AG09309 (cell line): ENCODE results near the gene TRPV6.

Source experiments
- DNase-seq: peaks from one replicate; pipeline ENCODE4 v3.0.0-alpha.2; 2010; ENCODE audit warnings: low read depth
- H3K4me3 ChIP-seq: 2 replicates; pipeline ENCODE4 v1.5.1; 2011; ENCODE audit warnings: mild to moderate bottlenecking, low read depth, low read length, moderate library complexity; ENCODE audit not compliant: control insufficient read depth
- CTCF ChIP-seq: IDR thresholded peaks from 2 replicates; pipeline ENCODE4 v1.5.1; 2011; ENCODE audit warnings: mild to moderate bottlenecking, low read depth, low read length, inconsistent platforms; ENCODE audit not compliant: insufficient read depth, control insufficient read depth; ENCODE audit errors: missing control alignments

TRPV6 gene

GRCh38 chr7:142916508-142916907 is 31.0 kb upstream of the TRPV6 start:
- no peak overlapping the region for H3K4me3 ChIP-seq
- no peak for DNase-seq
- no peak for TF ChIP-seq CTCF

DNA sequence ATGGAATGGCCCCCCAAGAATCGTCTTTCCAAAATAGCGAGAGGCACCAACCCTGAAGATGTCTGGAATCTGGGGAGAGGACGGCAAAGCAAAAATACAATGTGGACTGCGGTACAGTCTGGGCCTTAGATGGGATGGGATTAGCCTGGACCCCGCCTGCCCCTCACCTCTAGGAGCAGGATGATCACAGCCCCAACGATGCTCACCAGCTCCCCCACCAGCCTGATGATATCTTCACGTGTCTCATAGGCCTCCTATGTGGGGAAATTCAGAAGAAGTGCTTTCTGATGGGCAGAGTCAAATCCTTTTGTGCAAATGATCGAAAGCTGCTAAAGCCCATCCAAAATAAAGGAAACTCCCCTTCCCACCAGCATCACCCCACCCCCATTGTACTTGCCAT is 29.8 kb upstream of the TRPV6 start:
- no peak for DNase-seq
- H3K4me3 ChIP-seq, result no peak overlapping the region
- TF ChIP-seq CTCF, result no peak

DNA sequence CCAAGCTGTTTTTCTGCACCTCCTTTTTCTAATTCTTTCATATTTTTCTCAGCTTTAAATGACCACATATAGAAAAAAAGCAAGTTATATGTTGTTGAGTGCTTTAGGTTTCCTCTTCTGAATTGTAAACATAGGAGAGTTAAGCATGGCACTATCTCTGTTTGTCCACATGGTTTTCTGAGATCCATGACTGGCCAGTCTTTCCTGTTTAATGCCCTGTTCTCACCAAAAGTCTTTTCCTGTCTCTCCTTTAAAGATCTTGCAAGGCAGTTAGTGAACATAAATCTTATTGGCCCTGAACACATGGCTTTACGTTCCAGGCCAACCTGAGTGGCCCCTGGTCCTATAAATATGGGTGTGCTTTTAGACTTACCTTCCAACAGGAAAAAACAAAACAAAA is 28.6 kb upstream of the TRPV6 start:
- no peak for TF ChIP-seq CTCF
- no peak overlapping the region for H3K4me3 ChIP-seq
- no peak for DNase-seq

GRCh38 chr7:142913566-142913965 is 28.0 kb upstream of the TRPV6 start:
- TF ChIP-seq CTCF, result no peak
- H3K4me3 ChIP-seq, result no peak overlapping the region
- DNase-seq, result no peak

GRCh38 chr7:142913051-142913450 is 27.5 kb upstream of the TRPV6 start:
- DNase-seq, result no peak
- no peak overlapping the region for H3K4me3 ChIP-seq
- no peak for TF ChIP-seq CTCF

DNA sequence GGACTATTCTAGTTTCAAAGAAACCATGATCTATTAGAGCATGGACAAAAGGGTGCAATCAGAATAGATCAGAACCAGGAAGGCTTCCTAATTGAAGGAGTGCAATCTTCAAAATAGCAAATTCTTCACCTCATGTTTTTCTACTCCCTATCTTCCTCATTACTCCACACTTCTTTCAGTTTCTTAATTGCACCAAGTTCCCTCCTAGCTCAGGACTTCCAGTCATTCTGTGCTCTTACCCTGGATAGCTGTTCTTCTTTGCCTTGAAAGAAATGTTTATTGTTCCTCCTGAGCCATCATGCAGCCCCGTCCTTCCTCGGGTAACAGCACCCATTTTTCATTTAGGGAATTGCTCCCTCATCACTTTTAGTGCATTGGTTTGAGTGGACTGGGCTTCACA is 24.9 kb upstream of the TRPV6 start:
- no peak for TF ChIP-seq CTCF
- DNase-seq, result no peak
- H3K4me3 ChIP-seq, result no peak overlapping the region

GRCh38 chr7:142910031-142910433 is 24.5 kb upstream of the TRPV6 start:
- H3K4me3 ChIP-seq, result no peak overlapping the region
- no peak for TF ChIP-seq CTCF
- DNase-seq, result no peak
